Measurements from ENCODE around the gene ZDHHC14. TPM values are rescaled to one million over a fixed set of nuclear protein-coding genes. Genes with fewer than 3 reads are reported as not detected.

The ZDHHC14 gene
- total and polyA plus RNA-seq, 2 of the 8 experiments (the other 6 are each of a cell fraction or from before 2014, with no cell fraction given), result 2.9 to 5.3 TPM

DNA sequence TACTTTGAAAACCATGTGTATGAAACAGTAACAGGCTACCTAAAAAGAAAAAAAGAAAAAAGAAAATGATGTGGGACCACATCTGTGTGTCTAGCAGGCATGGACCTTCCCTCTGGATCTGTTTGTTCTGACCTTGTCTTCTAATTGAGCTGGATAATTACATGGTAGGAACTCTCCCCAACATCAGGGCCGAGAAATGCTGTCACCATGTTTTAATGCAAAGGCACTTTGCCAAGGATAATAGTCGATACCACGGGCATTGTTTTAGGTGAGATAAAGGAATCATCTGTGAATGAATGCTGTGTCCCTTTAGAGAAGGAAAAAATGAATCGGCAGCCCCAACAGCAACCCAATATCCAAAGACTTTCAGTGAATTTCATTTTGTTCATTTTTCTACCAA is 149.1 kb downstream of the ZDHHC14 start:
- Histone ChIP-seq H3K14ac (ENCODE audit: insufficient read length) (no peak overlapping the region), H3K79me1 (ENCODE audit: low read depth, low read length) (no peaks in the 10 kb centered on the region), H3K9me3 (ENCODE audit: insufficient read depth in 2 of 2, low read depth in 1 of 2, low read length in 1 of 2) (no peaks in the 10 kb centered on the region), H2BK12ac (ENCODE audit: low read depth, low read length) (no peak overlapping the region), H3K4me2 (ENCODE audit: insufficient read depth in 1 of 2, low read depth in 2 of 2, low read length in 2 of 2) (no peak overlapping the region), H3K27ac (ENCODE audit: low read depth, low read length) (no peak overlapping the region), H4K91ac (replicated peaks; ENCODE audit: insufficient read length, low read length) (peak overlapping the region; percentile 41), H2AFZ (ENCODE audit: low read length) (no peak overlapping the region), H3K79me2 (ENCODE audit: control insufficient read depth in 1 of 2, insufficient read depth in 2 of 2, low read length in 2 of 2) (no peaks in the 10 kb centered on the region), H3K9ac (replicated peaks in 1 of 4; ENCODE audit: extremely low read depth in 1 of 4, low read depth in 3 of 4, low read length in 3 of 4) (no peak overlapping the region), H3K18ac (ENCODE audit: extremely low read depth, low read length) (peak overlapping the region; percentile 9; the same call in 1 of the 2 replicates), H4K8ac (ENCODE audit: extremely low read depth, insufficient read depth, low read length) (no peak overlapping the region), H3K56ac (replicated peaks; ENCODE audit: insufficient read length, low read depth, low read length) (no peak overlapping the region), H3K4ac (replicated peaks; ENCODE audit: insufficient read length, low read depth, low read length) (no peak overlapping the region), H3K23ac (ENCODE audit: insufficient read length) (no peak overlapping the region), H4K20me1 (replicated peaks in 1 of 2; ENCODE audit: control insufficient read depth in 1 of 2, insufficient read depth in 2 of 2, low read length in 2 of 2) (no peaks in the 10 kb centered on the region), H3K4me3 (ENCODE audit: extremely low read depth in 1 of 4, insufficient read depth in 2 of 4, low read depth in 3 of 4, low read length in 4 of 4) (no peak overlapping the region), H3K27me3 (replicated peaks in 1 of 4; ENCODE audit: control insufficient read depth in 3 of 4, extremely low read depth in 1 of 4, insufficient read depth in 3 of 4, low read length in 3 of 4) (0 out of 7 replicates have a peak, but pooled peaks cover 0 to 2% (median 0%) of the 10 kb centered on the region in 4 experiments), H3K36me3 (ENCODE audit: control insufficient read depth in 2 of 4, insufficient read depth in 4 of 4, low read length in 3 of 4) (no peaks in the 10 kb centered on the region), H4K5ac (ENCODE audit: insufficient read length, low read depth, low read length) (no peak overlapping the region), H2BK5ac (ENCODE audit: low read depth, low read length) (no peak overlapping the region; the same call in 1 of the 2 replicates), H2BK120ac (replicated peaks; ENCODE audit: low read depth, low read length) (no peak overlapping the region), H2AK5ac (ENCODE audit: low read depth, low read length) (no peak overlapping the region), H2BK20ac (ENCODE audit: low read length) (0 out of 2 replicates have a peak overlapping the region, but pooled peaks have one; percentile 82), H3K23me2 (ENCODE audit: low read depth, low read length) (no peaks in the 10 kb centered on the region), H2BK15ac (ENCODE audit: low read length) (no peak overlapping the region), H3K4me1 (replicated peaks in 1 of 4; ENCODE audit: control insufficient read depth in 3 of 4, insufficient read depth in 4 of 4, low read length in 3 of 4) (peaks cover 10 to 24% (median 18%) of the 10 kb centered on the region in 4 experiments)
- ChIA-PET POLR2A (ENCODE audit: partially characterized antibody) (interaction anchor here (1.0 to 1.9 kb wide), 3 partner anchors 8 to 22 kb away, joined by 3 to 9 read pairs (median 8); no protein-coding TSS in a partner anchor), CTCF (ENCODE audit: partially characterized antibody) (interaction anchor here (0.9 kb wide), 1 partner anchor 29 kb away, joined by 3 read pairs; no protein-coding TSS in a partner anchor)
- no peak for FAIRE-seq
- 90% methylated on average over 4 of the region's 4 CpGs; no CpG with 5 or more reads in 1 of the 2 experiments for WGBS, 2 experiments (ENCODE audit: extremely low coverage in 1 of 2, insufficient coverage in 1 of 2, insufficient read length in 1 of 2, insufficient replicate concordance in 2 of 2, low coverage in 1 of 2, low lambda C conversion rate in 2 of 2, missing lambda C conversion rate in 1 of 2)
- DNase-seq (ENCODE audit: low read depth in 1 of 2, low spot score in 2 of 2), result no peak
- TF ChIP-seq EGR1 (IDR thresholded peaks at IDR 0.05; ENCODE audit: borderline replicate concordance, low read depth, low read length), result no peak
